H1 (cell line): ENCODE data around the gene CHD3. TPM values are rescaled to one million over a fixed set of nuclear protein-coding genes. Genes with fewer than 3 reads are reported as not detected.

Source experiments
- CTCF ChIA-PET: fragments of 300-600 bp; sonication (Branson Sonifier 250); formaldehyde crosslinking; loops from one replicate; lab custom pipeline; 2021; ENCODE audit not compliant: partially characterized antibody; lab: Charles Lee
- POLR2A ChIA-PET: fragments of 300-600 bp; sonication (Branson Sonifier 250); formaldehyde crosslinking; loops from one replicate; lab custom pipeline; 2021; ENCODE audit warnings: inconsistent platforms; ENCODE audit not compliant: partially characterized antibody; lab: Charles Lee
- DNase-seq, 2 experiments: peaks; one replicate each; pipeline versions ENCODE4 v3.0.0 to v3.0.0-alpha.2; 2010 to 2022; ENCODE audit warnings: low spot score in 2 of 2, low read depth in 1 of 2, mixed read lengths in 1 of 2
- FAIRE-seq: peaks from 2 replicates; lab custom pipeline; 2011; peaks lifted over from hg19 to GRCh38; lab: Jason Lieb, UNC
- H2AFZ ChIP-seq: 2 replicates; pipeline ENCODE4 v1.8.1; 2012; ENCODE audit warnings: low read length, inconsistent platforms
- H2AK5ac ChIP-seq: 2 replicates; pipeline ENCODE4 v1.6.1; 2013; ENCODE audit warnings: low read depth, low read length
- H2BK120ac ChIP-seq: replicated peaks from 2 replicates; pipeline ENCODE3; 2013; ENCODE audit warnings: low read depth, low read length, inconsistent platforms
- H2BK12ac ChIP-seq: 2 replicates; pipeline ENCODE4 v1.6.1; 2013; ENCODE audit warnings: low read depth, low read length
- H2BK15ac ChIP-seq: 2 replicates; pipeline ENCODE4 v1.6.1; 2013; ENCODE audit warnings: low read length
- H2BK20ac ChIP-seq: 2 replicates; pipeline ENCODE4 v1.6.1; 2013; ENCODE audit warnings: low read length
- H2BK5ac ChIP-seq: 2 replicates; pipeline ENCODE4 v1.6.1; 2013; ENCODE audit warnings: low read depth, low read length
- H3K14ac ChIP-seq: 2 replicates; pipeline ENCODE4 v1.6.1; 2013; ENCODE audit warnings: inconsistent platforms; ENCODE audit not compliant: insufficient read length
- H3K18ac ChIP-seq: 2 replicates; pipeline ENCODE4 v1.6.1; 2013; ENCODE audit warnings: low read length; ENCODE audit errors: extremely low read depth
- H3K23ac ChIP-seq: 2 replicates; pipeline ENCODE4 v1.6.1; 2013; ENCODE audit warnings: inconsistent platforms; ENCODE audit not compliant: insufficient read length
- H3K23me2 ChIP-seq: 2 replicates; pipeline ENCODE4 v1.6.1; 2013; ENCODE audit warnings: low read depth, low read length
- H3K27ac ChIP-seq: 2 replicates; pipeline ENCODE4 v1.6.1; 2011; ENCODE audit warnings: low read depth, low read length, inconsistent platforms
- H3K27me3 ChIP-seq, 4 experiments: replicated peaks in 1 of 4; 1 replicate in 1 of 4; 2 replicates in 3 of 4; pipeline versions ENCODE4 v1.6.1 to v1.8.1; 2011 to 2013; ENCODE audit warnings: low read length in 3 of 4, mild to moderate bottlenecking in 3 of 4, inconsistent platforms in 2 of 4, mixed read lengths in 2 of 4, moderate library complexity in 1 of 4; ENCODE audit not compliant: control insufficient read depth in 3 of 4, insufficient read depth in 3 of 4; ENCODE audit errors: extremely low read depth in 1 of 4
- H3K36me3 ChIP-seq, 4 experiments: 2 replicates each; pipeline versions ENCODE4 v1.6.1 to v1.8.1; 2011 to 2013; ENCODE audit warnings: mild to moderate bottlenecking in 4 of 4, low read length in 3 of 4, moderate library complexity in 2 of 4, control low read depth in 1 of 4, inconsistent platforms in 1 of 4; ENCODE audit not compliant: insufficient read depth in 4 of 4, control insufficient read depth in 2 of 4
- H3K4ac ChIP-seq: replicated peaks from 2 replicates; pipeline ENCODE3; 2013; ENCODE audit warnings: low read length, low read depth, mixed read lengths, inconsistent platforms; ENCODE audit not compliant: insufficient read length
- H3K4me1 ChIP-seq, 4 experiments: replicated peaks in 1 of 4; 1 replicate in 1 of 4; 2 replicates in 3 of 4; pipeline versions ENCODE4 v1.6.1 to v1.8.1; 2011 to 2013; ENCODE audit warnings: low read length in 3 of 4, inconsistent platforms in 2 of 4, mixed read lengths in 1 of 4; ENCODE audit not compliant: insufficient read depth in 4 of 4, control insufficient read depth in 3 of 4
- H3K4me2 ChIP-seq, 2 experiments: 2 replicates each; pipeline versions ENCODE4 v1.6.1 to v1.8.1; 2011 to 2013; ENCODE audit warnings: low read depth in 2 of 2, low read length in 2 of 2, control low read depth in 1 of 2, inconsistent platforms in 1 of 2, mild to moderate bottlenecking in 1 of 2; ENCODE audit not compliant: insufficient read depth in 1 of 2
- H3K4me3 ChIP-seq, 4 experiments: fragments of 200-600, 300-600 bp in 1 of 4; sonication (generic), shearing (Covaris generic), sonication (Bioruptor Twin) in 1 of 4; 2 replicates each; pipeline versions ENCODE4 v1.5.1 to v1.8.1; 2011 to 2016; ENCODE audit warnings: low read length in 4 of 4, low read depth in 3 of 4, control low read depth in 2 of 4, inconsistent platforms in 2 of 4, mild to moderate bottlenecking in 2 of 4, mixed read lengths in 1 of 4, moderate library complexity in 1 of 4; ENCODE audit not compliant: insufficient read depth in 2 of 4; ENCODE audit errors: extremely low read depth in 1 of 4
- H3K56ac ChIP-seq: replicated peaks from 2 replicates; pipeline ENCODE3; 2013; ENCODE audit warnings: low read depth, mild to moderate bottlenecking, mixed read lengths, low read length, inconsistent platforms; ENCODE audit not compliant: insufficient read length
- H3K79me1 ChIP-seq: 2 replicates; pipeline ENCODE4 v1.6.1; 2013; ENCODE audit warnings: low read depth, low read length, control low read depth
- H3K79me2 ChIP-seq, 2 experiments: 2 replicates each; pipeline versions ENCODE4 v1.6.1 to v1.8.1; 2012 to 2013; ENCODE audit warnings: low read length in 2 of 2, mild to moderate bottlenecking in 2 of 2, inconsistent platforms in 1 of 2; ENCODE audit not compliant: insufficient read depth in 2 of 2, control insufficient read depth in 1 of 2
- H3K9ac ChIP-seq, 4 experiments: replicated peaks in 1 of 4; 1 replicate in 1 of 4; 2 replicates in 3 of 4; pipeline versions ENCODE4 v1.6.1 to v1.8.1; 2011 to 2013; ENCODE audit warnings: low read depth in 3 of 4, low read length in 3 of 4, control low read depth in 2 of 4, mild to moderate bottlenecking in 2 of 4, moderate library complexity in 2 of 4, inconsistent platforms in 1 of 4; ENCODE audit errors: extremely low read depth in 1 of 4
- H3K9me3 ChIP-seq, 2 experiments: 2 replicates each; pipeline versions ENCODE4 v1.6.1 to v1.8.1; 2012 to 2013; ENCODE audit warnings: mild to moderate bottlenecking in 2 of 2, moderate library complexity in 2 of 2, control low read depth in 1 of 2, inconsistent platforms in 1 of 2, low read depth in 1 of 2, low read length in 1 of 2, mixed read lengths in 1 of 2; ENCODE audit not compliant: insufficient read depth in 2 of 2
- H4K20me1 ChIP-seq, 2 experiments: replicated peaks in 1 of 2; 2 replicates each; pipeline versions ENCODE3 to v1.8.1; 2011 to 2013; ENCODE audit warnings: inconsistent platforms in 2 of 2, low read length in 2 of 2, mild to moderate bottlenecking in 1 of 2; ENCODE audit not compliant: insufficient read depth in 2 of 2, control insufficient read depth in 1 of 2
- H4K5ac ChIP-seq: 2 replicates; pipeline ENCODE4 v1.6.1; 2013; ENCODE audit warnings: low read length, low read depth, mixed read lengths, inconsistent platforms; ENCODE audit not compliant: insufficient read length
- H4K8ac ChIP-seq: 2 replicates; pipeline ENCODE4 v1.8.0; 2013; ENCODE audit warnings: mild to moderate bottlenecking, moderate library complexity, low read length, inconsistent platforms; ENCODE audit not compliant: insufficient read depth; ENCODE audit errors: extremely low read depth
- H4K91ac ChIP-seq: replicated peaks from 2 replicates; pipeline ENCODE3; 2013; ENCODE audit warnings: low read length, mixed read lengths, inconsistent platforms; ENCODE audit not compliant: insufficient read length
- BCL11A ChIP-seq, 2 experiments: IDR thresholded peaks; one replicate each; pipeline ENCODE4 v1.6.1; 2011; ENCODE audit warnings: low read depth in 2 of 2, low read length in 2 of 2, mild to moderate bottlenecking in 2 of 2
- GTF2F1 ChIP-seq: IDR thresholded peaks from 2 replicates; pipeline ENCODE4 v1.6.1; 2012; ENCODE audit warnings: low read depth, low read length, improper control_type of control experiment, borderline replicate concordance
- KDM1A ChIP-seq: fragments of 200-600, 300-600 bp; sonication (generic); IDR thresholded peaks from 2 replicates; pipeline ENCODE4 v1.7.1; 2016; ENCODE audit warnings: mild to moderate bottlenecking, low read length, borderline replicate concordance
- KDM5A ChIP-seq: fragments of 200-600 bp; IDR thresholded peaks from 2 replicates; pipeline ENCODE4 v1.7.1; 2012; ENCODE audit warnings: mild to moderate bottlenecking, low read length, inconsistent platforms, mixed read lengths
- NRF1 ChIP-seq: IDR thresholded peaks from 2 replicates; pipeline ENCODE4 v1.6.1; 2011; ENCODE audit warnings: mild to moderate bottlenecking, low read depth, low read length, improper control_type of control experiment
- RNF2 ChIP-seq: fragments of 200-900, 300-1000 bp; sonication (generic); IDR thresholded peaks from 2 replicates; pipeline ENCODE4 v1.7.1; 2016; ENCODE audit warnings: borderline replicate concordance, low read depth, mild to moderate bottlenecking, antibody characterized with exemption, low read length; ENCODE audit not compliant: poor library complexity, severe bottlenecking; ENCODE audit errors: missing control alignments
- TAF1 ChIP-seq: IDR thresholded peaks from 2 replicates; pipeline ENCODE4 v1.6.1; 2011; ENCODE audit warnings: mild to moderate bottlenecking, low read depth, low read length
- TEAD4 ChIP-seq: IDR thresholded peaks from 2 replicates; pipeline ENCODE4 v1.6.1; 2012; ENCODE audit warnings: low read depth, low read length, inconsistent platforms, mixed read lengths
- WGBS, 2 experiments: shearing (Covaris generic) in 1 of 2; methylation state at CpG; one replicate each; pipeline versions ENCODE4 v1.1.6 to v1.1.7; 2013 to 2015; ENCODE audit warnings: low lambda C conversion rate in 2 of 2, mixed read lengths in 2 of 2, inconsistent platforms in 1 of 2, low coverage in 1 of 2, missing lambda C conversion rate in 1 of 2; ENCODE audit not compliant: insufficient replicate concordance in 2 of 2, insufficient coverage in 1 of 2, insufficient read length in 1 of 2; ENCODE audit errors: extremely low coverage in 1 of 2, missing lambda C conversion rate in 1 of 2; 5-methylcytosine and 5-hydroxymethylcytosine counted together
- polyA plus RNA-seq, 7 experiments: library from polyadenylated mRNA; depleted of rRNA in 3 of 7; stranded (reverse) in 5 of 7; unstranded in 2 of 7; fragments of >200 nt in 5 of 7; fragments of 200-250 nt in 2 of 7; gene quantifications; 1 replicate in 5 of 7; 2 replicates in 1 of 7; 4 replicates in 1 of 7; pipeline versions ENCODE4 v1.2.1 to v1.2.3, GENCODE V29; 2011 to 2013; ENCODE audit warnings: missing spikeins in 2 of 7, mixed read lengths in 2 of 7
- total RNA-seq: library from RNA; stranded (reverse); fragmentation: NEBNext Ultra II Directional; extraction: Animal tissue kit (Norgen Biotek cat#: 25700); gene quantifications from 2 replicates; pipeline ENCODE4 v1.2.1, GENCODE V29; 2021
- TF ChIP-seq, protein P1 (sequence below): IDR thresholded peaks from 2 replicates; pipeline ENCODE4 v1.6.1; 2012; ENCODE audit warnings: inconsistent platforms
- TF ChIP-seq, protein P2 (sequence below): IDR thresholded peaks from 2 replicates; pipeline ENCODE4 v1.6.1; 2012; ENCODE audit warnings: inconsistent platforms
- TF ChIP-seq, protein P3 (sequence below): IDR thresholded peaks from 2 replicates; pipeline ENCODE4 v1.6.1; 2012; ENCODE audit warnings: low read length, inconsistent platforms

Gene CHD3
- total and polyA plus RNA-seq, 2 of the 8 experiments (the other 6 are each of a cell fraction or from before 2014, with no cell fraction given) = 12.3 to 12.9 TPM

DNA sequence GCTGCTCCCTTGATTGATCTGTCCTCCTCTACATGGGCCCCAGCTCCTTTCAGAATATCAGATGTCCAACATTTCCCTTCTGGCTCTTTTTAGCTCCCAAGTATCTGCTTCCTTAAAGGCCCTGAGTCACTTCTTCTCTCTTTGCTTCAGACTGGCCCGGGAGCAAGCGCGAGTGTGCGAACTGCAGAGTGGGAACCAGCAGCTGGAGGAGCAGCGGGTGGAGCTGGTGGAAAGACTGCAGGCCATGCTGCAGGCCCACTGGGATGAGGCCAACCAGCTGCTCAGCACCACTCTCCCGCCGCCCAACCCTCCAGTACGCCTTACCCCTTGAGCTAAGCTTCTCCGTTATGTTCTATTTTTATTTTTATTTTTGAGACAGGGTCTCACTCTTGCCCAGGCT, 55.7 kb downstream of the CHD3 start:
- no peaks in the 10 kb centered on the region for H3K23me2 ChIP-seq
- no peak overlapping the region for H3K4me3 ChIP-seq
- H3K36me3 ChIP-seq = peaks cover 8 to 53% (median 43%) of the 10 kb centered on the region in 4 experiments
- H2BK120ac ChIP-seq = no peak overlapping the region
- H3K79me2 ChIP-seq = no peaks in the 10 kb centered on the region
- no peak overlapping the region for H2BK5ac ChIP-seq
- FAIRE-seq (no peak), DNase-seq (no peak)
- WGBS, 2 experiments = 90% methylated on average over 9 of the region's 9 CpGs; no CpG with 5 or more reads in 1 of the 2 experiments
- H3K23ac ChIP-seq = no peak overlapping the region
- no peak overlapping the region for H3K18ac ChIP-seq
- CTCF ChIA-PET = interaction anchor here (0.8 to 2.7 kb wide), 15 partner anchors 9 to 201 kb away, joined by 3 to 13 read pairs (median 4); partner anchors contain the start of gene CNTROB
- no peak overlapping the region; the same call in 1 of the 2 replicates for H4K8ac ChIP-seq
- H2AK5ac ChIP-seq = no peak overlapping the region
- H2AFZ ChIP-seq = no peak overlapping the region
- no peak overlapping the region for H3K4me2 ChIP-seq
- no peak overlapping the region for H3K4ac ChIP-seq
- no peaks in the 10 kb centered on the region for H3K27me3 ChIP-seq
- no peak overlapping the region for H2BK20ac ChIP-seq
- no peaks in the 10 kb centered on the region for H3K9me3 ChIP-seq
- H2BK12ac ChIP-seq = no peak overlapping the region
- H3K14ac ChIP-seq = no peak overlapping the region
- POLR2A ChIA-PET = interaction anchor here (1.2 to 2.7 kb wide), 2 partner anchors 11 to 32 kb away, joined by 3 to 11 read pairs; partner anchors contain the start of genes CNTROB and TRAPPC1
- H3K4me1 ChIP-seq = no peaks in the 10 kb centered on the region
- H3K9ac ChIP-seq = no peak overlapping the region
- H4K5ac ChIP-seq = no peak overlapping the region
- H4K20me1 ChIP-seq = peaks cover 2 to 4% of the 10 kb centered on the region in 2 experiments
- no peak overlapping the region for H2BK15ac ChIP-seq
- no peak overlapping the region for H3K27ac ChIP-seq
- no peaks in the 10 kb centered on the region for H3K79me1 ChIP-seq
- H3K56ac ChIP-seq = no peak overlapping the region
- H4K91ac ChIP-seq = no peak overlapping the region
- TF ChIP-seq KDM1A (no peak), GTF2F1 (no peak), NRF1 (no peak), KDM5A (no peak), TAF1 (no peak), TEAD4 (no peak), RNF2 (no peak), BCL11A (IDR thresholded peaks at IDR 0.05; ENCODE audit: low read depth in 2 of 2, low read length in 2 of 2) (no peak)
- TF ChIP-seq, protein P1, sequence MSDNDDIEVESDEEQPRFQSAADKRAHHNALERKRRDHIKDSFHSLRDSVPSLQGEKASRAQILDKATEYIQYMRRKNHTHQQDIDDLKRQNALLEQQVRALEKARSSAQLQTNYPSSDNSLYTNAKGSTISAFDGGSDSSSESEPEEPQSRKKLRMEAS = no peak
- TF ChIP-seq, protein P2, sequence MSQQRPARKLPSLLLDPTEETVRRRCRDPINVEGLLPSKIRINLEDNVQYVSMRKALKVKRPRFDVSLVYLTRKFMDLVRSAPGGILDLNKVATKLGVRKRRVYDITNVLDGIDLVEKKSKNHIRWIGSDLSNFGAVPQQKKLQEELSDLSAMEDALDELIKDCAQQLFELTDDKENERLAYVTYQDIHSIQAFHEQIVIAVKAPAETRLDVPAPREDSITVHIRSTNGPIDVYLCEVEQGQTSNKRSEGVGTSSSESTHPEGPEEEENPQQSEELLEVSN = no peak
- TF ChIP-seq, protein P3, sequence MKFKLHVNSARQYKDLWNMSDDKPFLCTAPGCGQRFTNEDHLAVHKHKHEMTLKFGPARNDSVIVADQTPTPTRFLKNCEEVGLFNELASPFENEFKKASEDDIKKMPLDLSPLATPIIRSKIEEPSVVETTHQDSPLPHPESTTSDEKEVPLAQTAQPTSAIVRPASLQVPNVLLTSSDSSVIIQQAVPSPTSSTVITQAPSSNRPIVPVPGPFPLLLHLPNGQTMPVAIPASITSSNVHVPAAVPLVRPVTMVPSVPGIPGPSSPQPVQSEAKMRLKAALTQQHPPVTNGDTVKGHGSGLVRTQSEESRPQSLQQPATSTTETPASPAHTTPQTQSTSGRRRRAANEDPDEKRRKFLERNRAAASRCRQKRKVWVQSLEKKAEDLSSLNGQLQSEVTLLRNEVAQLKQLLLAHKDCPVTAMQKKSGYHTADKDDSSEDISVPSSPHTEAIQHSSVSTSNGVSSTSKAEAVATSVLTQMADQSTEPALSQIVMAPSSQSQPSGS = no peak
